ENCODE results near the gene PAM. TPM values are rescaled to one million over a fixed set of nuclear protein-coding genes. Genes with fewer than 3 reads are reported as not detected.

The PAM gene
- total RNA-seq, 2 donors from 2014 or later, result 2,512 to 4,531 TPM

DNA sequence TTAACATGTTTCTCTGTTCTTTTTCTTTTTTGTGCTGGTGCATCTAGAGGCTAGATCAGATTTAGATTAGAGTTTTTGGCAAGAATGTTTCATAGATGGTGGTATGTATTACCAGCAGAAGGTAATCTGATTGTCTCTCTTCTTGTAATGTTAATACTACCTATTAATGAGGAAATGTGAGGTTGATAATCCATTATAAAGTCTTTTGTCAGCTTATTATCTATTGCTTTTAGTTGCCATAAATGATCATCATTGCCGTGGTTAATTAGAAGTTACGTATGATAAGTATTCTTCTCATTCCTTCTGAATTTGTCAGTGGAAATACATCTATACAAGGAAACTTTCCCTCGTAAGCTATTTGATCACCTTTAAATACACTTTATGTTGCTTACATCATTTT is 135.0 kb downstream of the PAM start:
- TF ChIP-seq, protein P1, sequence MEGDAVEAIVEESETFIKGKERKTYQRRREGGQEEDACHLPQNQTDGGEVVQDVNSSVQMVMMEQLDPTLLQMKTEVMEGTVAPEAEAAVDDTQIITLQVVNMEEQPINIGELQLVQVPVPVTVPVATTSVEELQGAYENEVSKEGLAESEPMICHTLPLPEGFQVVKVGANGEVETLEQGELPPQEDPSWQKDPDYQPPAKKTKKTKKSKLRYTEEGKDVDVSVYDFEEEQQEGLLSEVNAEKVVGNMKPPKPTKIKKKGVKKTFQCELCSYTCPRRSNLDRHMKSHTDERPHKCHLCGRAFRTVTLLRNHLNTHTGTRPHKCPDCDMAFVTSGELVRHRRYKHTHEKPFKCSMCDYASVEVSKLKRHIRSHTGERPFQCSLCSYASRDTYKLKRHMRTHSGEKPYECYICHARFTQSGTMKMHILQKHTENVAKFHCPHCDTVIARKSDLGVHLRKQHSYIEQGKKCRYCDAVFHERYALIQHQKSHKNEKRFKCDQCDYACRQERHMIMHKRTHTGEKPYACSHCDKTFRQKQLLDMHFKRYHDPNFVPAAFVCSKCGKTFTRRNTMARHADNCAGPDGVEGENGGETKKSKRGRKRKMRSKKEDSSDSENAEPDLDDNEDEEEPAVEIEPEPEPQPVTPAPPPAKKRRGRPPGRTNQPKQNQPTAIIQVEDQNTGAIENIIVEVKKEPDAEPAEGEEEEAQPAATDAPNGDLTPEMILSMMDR (IDR thresholded peaks at IDR 0.05), result no peak
- Histone ChIP-seq H3K27me3 (no peaks in the 10 kb centered on the region), H3K27ac (peak overlapping the region in 1 of 2 donors; percentile 8), H3K36me3 (peaks cover 12% of the 10 kb centered on the region), H3K4me3 (no peak overlapping the region), H3K9me3 (no peaks in the 10 kb centered on the region), H3K4me1 (peaks cover 0 to 46% of the 10 kb centered on the region in 2 donors)
- no peak for DNase-seq (ENCODE audit: low spot score)

DNA sequence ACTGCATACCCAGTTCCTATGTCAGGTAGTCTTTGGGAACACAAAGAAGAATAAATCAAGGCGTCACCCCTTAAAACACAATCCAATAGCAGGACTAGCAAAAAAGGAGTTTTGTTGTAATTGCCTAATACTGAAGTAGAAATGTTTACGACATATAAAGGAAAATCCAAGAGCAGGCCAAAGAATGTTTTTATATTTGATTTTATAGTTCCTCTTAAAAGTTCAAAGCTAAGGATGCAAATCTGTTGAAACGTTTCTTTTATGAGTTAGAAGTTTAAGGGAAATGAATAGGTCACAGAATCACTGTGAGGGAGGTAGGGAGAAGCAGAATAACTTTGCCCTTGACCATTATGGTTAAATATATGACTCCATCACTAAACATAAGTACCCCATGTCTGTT is 136.1 kb downstream of the PAM start:
- TF ChIP-seq, protein P1 (IDR thresholded peaks at IDR 0.05), result no peak
- H3K4me1 ChIP-seq, result peaks cover 0 to 39% of the 10 kb centered on the region in 2 donors

DNA sequence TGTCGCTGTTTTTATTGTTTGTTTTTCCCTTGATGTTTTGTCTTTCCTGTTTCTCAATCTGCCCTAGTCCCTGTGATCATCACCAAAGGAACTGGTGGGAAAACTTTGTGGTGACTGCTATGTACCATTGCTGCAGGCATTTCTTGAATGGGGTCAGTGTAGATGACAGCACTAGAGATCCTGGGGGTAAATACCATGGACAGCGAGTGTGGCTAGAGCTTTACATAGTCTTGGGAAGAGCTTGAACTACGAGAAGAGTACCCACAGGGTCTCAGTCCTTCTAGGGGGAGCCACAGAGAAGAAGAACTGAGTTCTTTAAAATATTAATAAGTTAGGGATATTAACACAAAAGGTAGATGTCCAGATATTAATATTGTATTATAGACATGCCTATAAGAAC is 138.8 kb downstream of the PAM start:
- no peaks in the 10 kb centered on the region for H3K27me3 ChIP-seq
- H3K4me3 ChIP-seq, result no peak overlapping the region
- peaks cover 0 to 40% of the 10 kb centered on the region in 2 donors for H3K4me1 ChIP-seq
- DNase-seq (ENCODE audit: low spot score), result no peak
- H3K9me3 ChIP-seq, result no peaks in the 10 kb centered on the region
- TF ChIP-seq, protein P1 (IDR thresholded peaks at IDR 0.05), result no peak
- no peak overlapping the region for H3K27ac ChIP-seq
- H3K36me3 ChIP-seq, result peaks cover 12% of the 10 kb centered on the region

More for the DNA sequence above, 136.1 kb downstream of the PAM start:
- peaks cover 12% of the 10 kb centered on the region for H3K36me3 ChIP-seq
- H3K9me3 ChIP-seq, result no peaks in the 10 kb centered on the region
- DNase-seq (ENCODE audit: low spot score), result no peak
- no peak overlapping the region for H3K27ac ChIP-seq
- no peak overlapping the region for H3K4me3 ChIP-seq
- no peaks in the 10 kb centered on the region for H3K27me3 ChIP-seq

DNA sequence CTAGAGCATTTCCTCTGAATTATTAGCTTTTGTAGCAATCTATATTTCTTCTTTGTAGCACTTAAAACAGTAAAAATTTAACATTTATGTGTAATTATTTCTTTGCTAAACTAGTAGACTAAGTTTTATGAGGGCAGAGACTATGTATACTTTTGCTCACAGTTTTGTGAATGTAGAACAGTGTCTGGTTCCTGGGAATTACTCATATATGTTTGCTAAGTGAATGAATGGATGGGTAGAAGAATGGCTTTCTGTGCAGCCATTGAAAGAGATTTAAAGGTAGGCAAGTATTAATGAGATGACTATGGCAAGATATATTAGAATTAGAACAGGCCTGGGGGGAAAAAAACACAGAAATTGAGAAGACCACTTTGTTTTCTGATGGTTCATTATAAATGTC is 140.1 kb downstream of the PAM start:
- H3K36me3 ChIP-seq, result peaks cover 12% of the 10 kb centered on the region
- H3K4me1 ChIP-seq, result peaks cover 0 to 42% of the 10 kb centered on the region in 2 donors
- H3K27me3 ChIP-seq, result no peaks in the 10 kb centered on the region
- H3K9me3 ChIP-seq, result no peaks in the 10 kb centered on the region
- no peak overlapping the region for H3K4me3 ChIP-seq
- TF ChIP-seq, protein P1 (IDR thresholded peaks at IDR 0.05), result no peak
- no peak overlapping the region for H3K27ac ChIP-seq
- no peak for DNase-seq (ENCODE audit: low spot score)

DNA sequence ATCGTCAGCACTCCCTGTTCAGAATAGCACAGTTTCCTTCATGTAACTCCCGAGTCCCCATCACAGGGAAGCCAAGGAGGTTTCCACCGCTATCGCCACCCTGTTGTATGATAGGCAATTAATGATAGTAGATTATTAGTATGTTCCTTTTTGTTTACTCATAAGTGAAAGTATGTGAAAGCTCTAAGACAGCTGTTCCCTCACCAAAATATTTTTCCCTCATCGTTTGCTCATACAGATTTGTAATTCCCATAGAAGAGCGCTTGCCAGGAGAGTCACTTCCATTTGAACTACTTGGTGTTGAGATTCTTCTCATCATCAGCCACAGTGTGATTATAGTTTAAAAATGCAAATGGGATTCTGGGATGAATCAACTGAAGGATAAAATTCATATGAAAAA is 140.9 kb downstream of the PAM start:
- H3K36me3 ChIP-seq, result peaks cover 12% of the 10 kb centered on the region
- TF ChIP-seq, protein P1 (IDR thresholded peaks at IDR 0.05), result no peak
- peaks cover 0 to 42% of the 10 kb centered on the region in 2 donors for H3K4me1 ChIP-seq

DNA sequence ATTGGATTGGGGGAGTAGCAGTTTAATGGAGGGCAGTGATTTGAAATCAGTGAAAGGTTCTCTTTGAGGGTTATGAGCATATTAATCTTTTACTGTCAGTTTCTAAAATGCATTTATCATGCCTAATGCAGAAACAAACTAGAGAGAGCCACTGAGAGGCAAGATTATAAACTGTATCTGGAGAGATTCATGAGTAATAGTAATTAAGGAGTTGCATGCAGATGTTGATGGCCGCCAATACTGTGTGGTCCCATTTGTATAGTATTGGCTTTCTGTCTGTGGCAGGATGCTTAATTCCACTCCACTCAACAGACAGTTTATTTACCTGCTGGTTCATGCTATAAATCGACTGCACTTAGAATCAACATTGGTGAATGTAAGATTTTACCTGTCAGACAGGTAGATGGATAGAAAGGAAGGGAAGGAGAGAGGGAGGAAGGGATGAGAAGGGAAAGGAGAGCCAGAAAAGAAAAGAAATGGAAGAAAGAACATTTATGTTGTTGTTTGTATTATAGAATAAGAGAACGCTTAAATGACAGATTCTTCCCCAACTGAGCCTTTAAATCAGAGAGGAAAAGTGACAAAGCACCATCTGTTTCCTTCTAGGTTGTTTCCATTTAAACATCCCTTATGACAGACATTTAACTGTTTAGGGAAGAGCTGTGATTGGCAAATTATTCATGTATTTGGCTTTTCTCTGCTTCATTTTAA is 146.5 kb downstream of the PAM start:
- Histone ChIP-seq H3K4me1 (peaks cover 0 to 46% of the 10 kb centered on the region in 2 donors), H3K4me3 (no peak overlapping the region), H3K9me3 (no peaks in the 10 kb centered on the region), H3K36me3 (peaks cover 1% of the 10 kb centered on the region), H3K27ac (no peak overlapping the region), H3K27me3 (no peaks in the 10 kb centered on the region)
- no peak for DNase-seq (ENCODE audit: low spot score)
- TF ChIP-seq, protein P1 (IDR thresholded peaks at IDR 0.05), result no peak

More for the DNA sequence above, 140.9 kb downstream of the PAM start:
- H3K9me3 ChIP-seq, result no peaks in the 10 kb centered on the region
- H3K27me3 ChIP-seq, result no peaks in the 10 kb centered on the region
- DNase-seq (ENCODE audit: low spot score), result no peak
- no peak overlapping the region for H3K27ac ChIP-seq
- no peak overlapping the region for H3K4me3 ChIP-seq
